Stimulated activated CD8-positive, alpha-beta memory T cell treated with anti-CD3 and anti-CD28 coated beads, Interleukin-15, amount 100 ng/mL, for 1 hour (primary cell): Measurements from ENCODE around the gene SOBP.

ENCODE experiments used
- DNase-seq: peaks from one replicate; pipeline ENCODE4 v3.0.0-alpha.2; 2020; ENCODE audit warnings: low read depth

SOBP gene

DNA sequence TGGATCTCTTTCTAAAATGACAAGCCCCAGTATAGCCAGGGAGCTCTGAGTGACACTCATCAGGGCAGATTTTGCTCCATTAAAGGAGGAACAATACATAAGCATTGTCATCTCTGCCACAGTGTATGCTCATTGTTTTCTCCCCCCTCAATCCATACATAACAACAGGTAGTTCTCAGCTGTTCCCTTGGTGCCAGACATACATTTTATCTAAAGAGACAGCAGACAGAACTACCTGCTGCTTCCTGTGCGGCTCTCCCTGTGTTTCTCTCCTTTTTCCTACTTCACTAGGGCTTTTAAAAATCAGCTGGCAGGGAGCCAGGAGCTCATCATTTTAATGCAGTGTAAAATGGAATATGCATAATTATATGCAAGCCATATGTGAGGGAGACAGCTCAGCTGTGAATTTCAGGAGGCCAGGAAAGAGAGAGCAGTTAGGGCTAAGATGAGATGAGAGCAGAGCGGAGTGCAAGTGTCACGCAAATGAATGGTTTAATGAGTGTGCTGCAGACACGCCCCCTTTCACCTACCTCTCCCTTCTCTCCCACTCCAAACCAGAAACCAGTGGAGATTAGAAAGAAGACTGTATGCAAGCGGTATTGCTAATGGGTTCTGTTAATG, 96.0 kb downstream of the SOBP start:
- no peak for DNase-seq

DNA sequence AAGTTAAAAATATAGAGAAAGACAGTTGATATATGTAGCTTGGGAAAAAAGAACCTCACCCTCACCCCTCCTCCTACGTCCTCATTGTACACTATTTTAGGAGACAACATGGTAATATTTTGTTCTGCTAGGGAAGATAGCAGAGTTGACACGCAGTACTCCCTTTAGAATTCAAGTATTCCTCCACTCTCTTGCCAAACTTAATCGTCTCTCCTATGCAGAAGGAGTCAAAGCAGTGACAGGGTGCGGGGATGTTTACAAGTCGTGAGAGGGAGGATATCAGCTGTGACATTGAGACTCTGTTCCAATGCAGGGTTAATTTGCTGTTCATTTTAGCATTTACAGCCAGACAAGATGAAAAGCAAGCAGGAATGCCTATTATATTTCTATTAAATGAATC, 97.5 kb downstream of the SOBP start:
- DNase-seq = no peak

DNA sequence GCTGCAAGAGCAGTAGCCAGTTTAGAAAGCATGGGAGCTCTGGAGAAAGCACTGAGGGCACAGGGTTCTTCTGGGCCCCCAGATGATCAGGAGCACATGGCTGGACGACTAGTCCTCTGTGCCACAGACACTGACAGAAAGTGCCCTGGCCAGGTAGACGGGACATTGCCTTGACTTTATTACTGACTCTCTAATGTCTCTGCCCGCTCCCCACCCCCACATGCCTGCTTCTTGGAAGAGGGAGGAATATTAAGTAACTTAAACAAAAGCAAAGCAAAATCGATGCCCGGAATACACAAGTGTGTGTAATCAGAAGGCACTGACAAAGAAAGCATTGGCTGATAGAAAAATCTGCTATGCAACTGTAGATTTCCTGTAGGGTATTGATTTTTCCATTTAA, 99.3 kb downstream of the SOBP start:
- no peak for DNase-seq

- no peak for DNase-seq
Observed at GRCh38 chr6:107589934-107590333, 100.0 kb downstream of the SOBP start.

DNA sequence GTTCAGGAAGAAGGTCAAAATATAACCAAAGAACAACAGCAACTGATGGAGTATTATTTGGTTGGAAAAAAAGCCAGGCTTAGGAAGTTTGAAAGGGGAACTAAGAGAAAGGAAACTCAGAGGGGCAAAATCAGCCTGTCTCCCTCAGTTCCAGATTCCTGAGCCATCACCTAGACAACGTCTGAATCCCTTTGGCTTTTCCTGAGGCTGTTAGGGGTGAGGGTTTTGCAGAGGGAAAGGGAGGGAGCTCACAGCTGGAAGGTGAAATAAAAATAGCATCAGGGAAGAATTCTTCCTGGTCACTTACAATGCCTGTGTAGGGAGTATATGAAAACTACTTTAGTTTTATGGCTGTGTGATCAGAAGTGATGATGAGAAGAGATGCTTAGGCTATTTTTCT, 100.5 kb downstream of the SOBP start:
- DNase-seq = no peak

DNA sequence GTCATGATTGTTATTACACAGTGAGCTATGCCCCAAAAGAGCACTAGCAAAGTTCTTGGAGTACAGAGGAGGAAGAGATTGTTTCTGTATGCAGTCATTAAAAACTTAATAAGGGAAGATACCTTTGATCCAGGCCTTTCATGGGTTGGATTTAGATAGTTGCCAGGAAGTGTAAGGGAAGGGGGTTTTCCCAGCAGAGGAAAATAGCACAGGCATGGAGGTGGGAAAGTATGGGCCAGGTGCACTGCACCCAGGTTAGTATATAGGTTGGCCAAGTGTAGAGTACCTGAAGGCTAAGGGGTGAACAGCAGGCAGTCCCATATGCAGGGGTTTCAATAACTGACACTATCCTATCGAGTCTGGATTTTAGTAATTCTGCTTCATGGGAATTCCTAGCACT, 101.4 kb downstream of the SOBP start:
- no peak for DNase-seq

DNA sequence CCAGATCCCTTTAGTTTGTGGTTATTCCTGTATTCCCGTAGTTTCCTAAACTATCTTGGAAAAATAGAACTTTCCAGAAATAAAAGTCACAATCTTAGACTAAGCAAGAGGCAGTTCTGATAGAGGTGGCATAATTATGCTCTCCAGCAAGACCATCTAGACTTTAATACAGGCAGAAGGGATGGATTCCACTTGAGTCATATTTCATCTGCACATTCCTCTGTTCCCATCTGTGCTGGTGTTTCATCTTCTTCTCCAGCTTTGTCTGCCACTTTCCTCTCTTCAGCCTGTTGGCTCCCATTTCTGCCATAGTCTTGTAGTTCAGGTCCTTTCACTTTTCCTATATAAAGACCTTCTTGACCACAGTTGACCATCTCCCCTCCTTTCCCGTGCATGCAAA, 102.9 kb downstream of the SOBP start:
- no peak for DNase-seq

GRCh38 chr6:107594736-107595135, 104.8 kb downstream of the SOBP start:
- DNase-seq = no peak

GRCh38 chr6:107598091-107598490, 108.2 kb downstream of the SOBP start:
- no peak for DNase-seq

GRCh38 chr6:107599043-107599442, 109.1 kb downstream of the SOBP start:
- no peak for DNase-seq

DNA sequence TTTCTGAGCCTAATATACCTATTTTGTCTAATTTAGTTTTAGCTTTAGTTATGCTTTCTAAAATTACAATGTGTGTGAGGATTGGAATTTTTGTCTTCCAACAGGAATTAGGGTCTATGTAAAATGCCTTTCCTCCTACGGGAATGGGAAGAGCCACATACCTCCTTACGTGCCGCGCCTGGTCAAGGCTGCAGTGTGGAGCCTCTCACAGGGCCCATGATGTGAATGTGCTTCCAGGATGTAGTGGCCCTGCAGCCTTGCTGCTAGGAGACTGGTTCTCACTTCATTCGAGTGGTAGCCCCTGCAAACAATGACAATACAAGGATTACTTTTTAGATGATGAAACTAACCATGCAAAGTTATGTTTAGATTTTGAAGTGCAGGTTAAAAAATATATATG, 110.2 kb downstream of the SOBP start:
- no peak for DNase-seq

DNA sequence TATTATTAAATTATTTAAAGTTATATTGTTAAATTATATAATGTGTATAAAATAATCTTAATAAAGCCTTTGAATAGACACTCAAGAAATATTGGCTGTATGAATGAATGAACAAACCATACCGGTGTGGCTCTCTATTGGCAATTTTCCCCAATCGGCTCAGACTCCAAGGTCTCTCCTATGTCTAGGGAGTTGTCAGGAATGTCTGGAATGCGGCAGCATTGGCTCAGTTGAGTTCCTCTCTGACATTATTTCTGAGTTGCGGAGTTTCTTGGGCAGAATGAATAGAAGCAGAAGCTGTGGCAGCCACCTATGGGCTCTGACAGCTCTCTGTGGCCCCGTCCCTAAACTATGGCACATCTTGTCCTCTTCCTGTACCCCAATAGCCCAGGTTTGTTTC, 111.0 kb downstream of the SOBP start:
- no peak for DNase-seq

DNA sequence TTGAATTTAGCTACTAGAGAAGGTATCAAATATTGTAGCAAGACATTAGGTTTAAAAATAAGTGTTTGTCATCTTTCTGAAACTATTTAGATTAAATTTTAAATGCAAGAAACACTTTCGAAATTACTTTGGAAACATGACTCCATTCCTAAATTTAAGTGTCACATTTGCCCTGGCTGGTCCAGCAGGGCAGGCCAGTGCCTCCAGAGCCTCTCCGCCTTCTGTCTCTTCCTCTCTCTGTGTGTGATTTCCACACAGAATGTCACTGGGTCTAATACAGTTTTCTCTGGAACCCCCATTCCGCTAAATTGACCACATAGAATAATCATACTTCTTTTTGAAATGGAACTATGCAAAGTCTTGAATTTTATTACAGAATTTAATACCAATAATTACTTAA, 111.5 kb downstream of the SOBP start:
- DNase-seq = no peak

GRCh38 chr6:107602321-107603005, 112.5 kb downstream of the SOBP start:
- no peak for DNase-seq

GRCh38 chr6:107603006-107603370, 113.1 kb downstream of the SOBP start:
- no peak for DNase-seq

DNA sequence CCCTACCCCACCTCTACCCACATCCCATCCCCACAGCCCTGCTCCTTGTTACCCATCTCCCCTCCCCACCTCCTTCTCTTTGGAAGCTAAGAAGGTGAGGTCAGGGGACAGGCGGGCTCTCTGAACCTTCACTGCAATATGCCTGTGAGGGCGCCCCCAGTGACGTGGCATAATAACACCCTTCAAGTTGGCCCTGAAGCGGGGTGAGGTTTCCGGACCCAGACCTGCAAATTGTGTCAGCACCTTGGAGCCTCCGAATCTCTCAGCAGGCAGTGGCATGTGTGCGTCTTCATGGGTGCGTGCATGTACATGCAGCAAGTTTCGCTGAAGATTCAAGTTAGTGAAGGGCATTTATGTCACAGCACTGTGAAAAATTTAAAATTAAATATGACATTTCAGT, 114.6 kb downstream of the SOBP start:
- no peak for DNase-seq

DNA sequence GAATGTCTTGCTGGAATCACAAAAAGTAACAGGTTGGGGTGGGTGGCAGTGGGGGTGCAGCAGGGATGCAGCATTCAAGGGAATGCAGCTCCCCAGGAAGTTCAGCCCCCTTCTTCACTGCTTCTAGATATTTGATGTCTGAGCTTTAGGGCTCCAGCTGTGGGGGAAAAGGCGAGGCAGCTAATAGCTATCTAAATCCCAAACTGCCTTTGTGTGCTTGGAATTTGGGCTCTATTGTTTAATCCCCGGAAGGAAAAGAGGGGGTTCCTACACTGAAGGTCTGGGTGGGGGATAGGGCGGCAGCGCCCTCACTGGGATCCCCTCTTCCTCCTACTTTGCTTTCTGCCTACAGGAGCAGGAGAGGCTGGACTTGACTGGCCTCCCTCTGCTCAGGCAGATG, 116.5 kb downstream of the SOBP start:
- DNase-seq = no peak

DNA sequence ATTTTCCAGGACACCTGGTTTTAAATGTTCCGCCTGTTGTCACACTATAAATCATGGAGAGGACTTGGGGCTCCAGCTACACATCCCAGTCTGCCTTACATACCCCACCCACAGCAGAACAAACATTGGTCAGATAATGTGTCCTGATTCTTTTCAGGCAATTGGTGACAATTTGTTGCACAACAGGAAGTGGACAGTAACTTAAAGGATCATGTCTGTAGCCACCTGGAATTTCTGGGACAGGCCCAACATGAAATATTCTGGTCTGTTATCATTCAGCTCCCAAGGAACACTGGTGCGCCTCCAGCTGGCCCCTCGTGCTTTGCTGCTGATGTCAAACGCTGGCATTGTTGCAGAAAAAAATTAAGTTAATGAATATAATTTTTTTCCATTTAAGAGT, 117.2 kb downstream of the SOBP start:
- DNase-seq = no peak

DNA sequence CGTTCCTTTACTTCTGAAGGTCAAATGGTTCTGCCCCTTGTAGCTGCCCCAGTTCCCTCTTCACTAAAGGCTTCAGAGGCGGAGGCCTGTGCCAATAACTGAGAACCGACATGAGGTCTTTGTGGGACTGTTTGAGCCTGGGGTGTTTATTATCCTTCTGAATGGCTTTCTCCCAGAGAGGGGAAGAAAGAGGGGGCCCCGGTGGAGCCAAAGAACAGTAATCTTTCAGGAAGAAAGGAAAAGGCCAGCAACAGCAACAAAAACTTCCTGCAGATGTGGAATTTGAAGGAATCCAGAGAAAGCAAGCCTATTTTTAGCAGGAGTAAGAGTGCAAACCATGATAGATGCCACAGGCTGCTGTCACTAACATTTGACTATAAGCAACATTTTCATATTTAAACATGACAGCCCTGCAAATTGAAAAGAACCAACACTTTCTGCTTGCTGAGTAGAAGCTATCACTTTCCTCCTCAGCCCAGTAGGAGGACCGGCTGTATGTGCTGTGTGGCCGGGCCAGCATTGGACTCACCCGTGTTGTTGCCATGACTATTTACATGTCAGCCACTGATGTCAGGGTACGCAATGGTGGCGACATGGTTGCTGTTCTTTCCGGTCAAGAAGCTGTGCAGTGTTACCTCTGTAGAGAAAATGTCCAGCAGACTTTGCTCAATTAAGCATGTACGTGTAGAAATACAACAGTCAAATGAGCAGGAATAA, 121.3 kb downstream of the SOBP start:
- DNase-seq = no peak

DNA sequence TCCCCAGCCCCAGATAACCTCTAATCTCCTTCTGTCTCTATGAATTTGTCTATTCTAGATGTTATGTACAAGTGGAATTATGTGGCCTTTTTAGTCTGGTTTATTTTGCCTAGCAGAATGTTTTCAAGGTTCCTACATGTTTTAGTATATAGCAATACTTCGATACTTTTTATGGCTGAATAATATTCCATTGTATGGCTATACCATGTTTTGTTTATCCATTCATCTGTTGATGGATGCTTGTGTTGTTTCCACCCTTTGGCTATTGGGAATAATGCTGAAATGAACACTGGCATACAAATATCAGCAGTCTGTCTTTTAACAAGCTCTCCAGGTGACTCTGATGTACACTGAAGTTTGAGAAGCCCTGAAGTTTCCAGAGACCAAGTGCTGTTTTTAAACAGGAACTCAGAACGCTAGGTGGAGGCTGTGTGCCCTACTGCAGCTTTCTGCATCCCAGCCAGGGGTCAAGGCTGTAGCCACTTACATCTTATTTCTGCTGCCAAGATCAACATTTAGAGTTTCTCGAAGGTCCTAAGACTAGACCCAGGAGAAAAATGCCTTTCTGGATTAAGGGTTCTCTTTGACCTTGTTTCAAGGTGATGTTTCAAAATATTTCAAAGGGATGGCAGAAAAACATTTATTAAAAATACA, 123.0 kb downstream of the SOBP start:
- DNase-seq = no peak

DNA sequence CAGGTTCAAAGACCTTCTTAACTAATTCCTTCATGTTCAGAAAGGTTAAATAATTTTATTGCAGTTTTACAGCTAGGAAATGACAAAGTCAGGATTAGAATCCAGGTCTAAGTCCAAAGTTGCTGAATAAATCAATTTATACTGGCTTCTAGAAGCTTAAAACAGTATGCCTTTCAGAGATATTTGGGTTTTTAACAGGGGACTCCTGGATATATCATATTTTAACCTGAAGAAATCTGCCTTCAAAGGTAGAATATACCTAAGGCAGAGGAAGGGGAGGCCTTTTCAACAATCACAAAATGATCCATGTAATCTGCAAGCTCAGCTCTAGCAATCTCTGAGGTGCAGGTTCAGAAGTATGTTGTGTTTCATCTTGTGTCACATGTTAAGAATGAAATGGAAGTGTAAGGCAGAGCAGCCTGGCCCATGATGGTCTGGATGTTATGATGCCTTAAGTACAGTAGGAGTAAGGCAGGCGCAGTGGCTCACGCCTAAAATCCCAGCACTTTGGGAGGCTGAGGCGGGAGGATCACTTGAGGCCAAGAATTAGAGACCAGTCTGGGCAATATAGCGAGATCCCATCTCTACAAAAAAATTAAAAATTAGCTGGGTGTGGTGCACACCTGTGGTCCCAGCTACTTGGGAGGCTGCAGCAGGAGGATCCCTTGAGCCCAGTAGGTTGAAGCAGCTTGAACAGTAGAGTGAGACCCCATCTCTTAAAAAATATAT, 123.9 kb downstream of the SOBP start:
- DNase-seq = no peak

- no peak for DNase-seq
Observed at GRCh38 chr6:107614828-107615227, 124.9 kb downstream of the SOBP start.
